Right lung (tissue), 10 donors: ENCODE measurements around the gene WIPI1. TPM values are rescaled to one million over a fixed set of nuclear protein-coding genes. Genes with fewer than 3 reads are reported as not detected.
"Not testable (repeated sequence)": the region's sequence is repeated elsewhere in the genome, so short reads cannot be mapped to it uniquely, and the experiment has no call there.

Experiments
- DNase-seq, 2 donors: peaks; one replicate each; pipeline ENCODE4 v3.0.0-alpha.2; 2013
- long read RNA-seq, 8 donors: transcript quantifications; one replicate each; lab custom pipeline, GENCODE V29; 2026
- polyA plus RNA-seq, 5 donors: library from polyadenylated mRNA; unstranded; fragments of 120-200 nt; gene quantifications; one replicate each; pipeline versions ENCODE4 v1.2.1 to v1.2.3, GENCODE V29; 2013; ENCODE audit warnings: inconsistent platforms in 1 of 5, low replicate concordance in 1 of 5; ENCODE audit not compliant: insufficient read length in 5 of 5, insufficient read depth in 1 of 5

WIPI1 gene, protein sequence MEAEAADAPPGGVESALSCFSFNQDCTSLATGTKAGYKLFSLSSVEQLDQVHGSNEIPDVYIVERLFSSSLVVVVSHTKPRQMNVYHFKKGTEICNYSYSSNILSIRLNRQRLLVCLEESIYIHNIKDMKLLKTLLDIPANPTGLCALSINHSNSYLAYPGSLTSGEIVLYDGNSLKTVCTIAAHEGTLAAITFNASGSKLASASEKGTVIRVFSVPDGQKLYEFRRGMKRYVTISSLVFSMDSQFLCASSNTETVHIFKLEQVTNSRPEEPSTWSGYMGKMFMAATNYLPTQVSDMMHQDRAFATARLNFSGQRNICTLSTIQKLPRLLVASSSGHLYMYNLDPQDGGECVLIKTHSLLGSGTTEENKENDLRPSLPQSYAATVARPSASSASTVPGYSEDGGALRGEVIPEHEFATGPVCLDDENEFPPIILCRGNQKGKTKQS
- polyA plus RNA-seq: 10 to 100 TPM; 18.8 to 22.5 (median 21.4) TPM
- long read RNA-seq, donor 1, partial matches to known transcripts: 0 of 5 reads
- long read RNA-seq, donor 1, other reads (novel, unspliced or antisense): 0 of 5 reads
- long read RNA-seq, donor 2, partial matches to known transcripts: 0 of 2 reads
- long read RNA-seq, donor 2, other reads (novel, unspliced or antisense): 0 of 2 reads
- long read RNA-seq, donor 3, partial matches to known transcripts: 0 of 1 reads
- long read RNA-seq, donor 3, other reads (novel, unspliced or antisense): 0 of 1 reads
- long read RNA-seq, donor 4, partial matches to known transcripts: 0 of 3 reads
- long read RNA-seq, donor 4, other reads (novel, unspliced or antisense): 0 of 3 reads
- long read RNA-seq, donor 5, transcript WIPI1-201 (13 exons, 1,832 nt): major isoform, 5 of 5 reads
- long read RNA-seq, donor 5, partial matches to known transcripts: 0 of 5 reads
- long read RNA-seq, donor 5, other reads (novel, unspliced or antisense): 0 of 5 reads
- long read RNA-seq, donor 6, partial matches to known transcripts: 0 of 3 reads
- long read RNA-seq, donor 6, other reads (novel, unspliced or antisense): 0 of 3 reads
- long read RNA-seq, donor 7, partial matches to known transcripts: 0 of 4 reads
- long read RNA-seq, donor 7, other reads (novel, unspliced or antisense): 0 of 4 reads
- long read RNA-seq, donor 8, partial matches to known transcripts: 6 of 50 reads
- long read RNA-seq, donor 8, other reads (novel, unspliced or antisense): 42 of 50 reads

DNA sequence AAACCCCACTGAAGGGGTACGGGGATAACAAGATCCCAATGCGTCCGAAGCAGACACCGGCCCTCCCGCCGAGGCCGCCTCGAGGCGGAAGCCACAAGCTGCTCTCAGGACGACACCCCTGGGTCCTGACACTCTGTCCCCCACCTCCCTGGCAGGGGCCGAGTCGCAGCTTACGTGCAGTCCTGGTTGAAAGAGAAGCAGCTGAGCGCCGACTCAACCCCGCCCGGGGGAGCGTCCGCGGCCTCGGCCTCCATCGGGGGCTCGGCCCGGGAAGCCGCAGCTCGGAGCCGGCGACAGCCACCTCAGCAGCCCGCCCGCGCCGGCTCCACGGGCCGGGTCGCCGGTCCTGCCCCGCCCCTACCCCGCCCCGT lies at the start of gene WIPI1:
Gene WIPI1 (minus strand): TSS at position 329 of the 371 bp plus-strand sequence. CDS start 75 bp downstream, at position 254.
- peak; percentile 51 to 57 for DNase-seq

DNA sequence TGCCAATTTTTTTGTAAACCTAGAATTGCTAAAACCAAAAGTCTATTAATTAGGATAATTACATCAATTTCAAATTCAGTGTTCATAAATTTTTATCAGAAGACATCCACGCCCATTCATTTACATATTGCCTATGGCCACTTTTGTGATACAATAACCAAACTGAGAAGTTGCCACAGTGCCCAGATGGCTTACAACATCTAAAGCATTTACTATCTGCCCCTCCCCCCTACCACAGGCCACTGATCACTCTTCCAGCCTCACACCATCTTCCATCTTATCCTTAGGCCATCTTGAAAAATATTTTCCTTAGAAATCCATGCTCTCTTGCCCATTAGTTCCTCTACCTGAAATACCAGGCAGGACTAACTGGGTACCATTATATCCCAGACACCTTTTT lies 48.7 kb upstream of the WIPI1 start:
- no peak for DNase-seq

DNA sequence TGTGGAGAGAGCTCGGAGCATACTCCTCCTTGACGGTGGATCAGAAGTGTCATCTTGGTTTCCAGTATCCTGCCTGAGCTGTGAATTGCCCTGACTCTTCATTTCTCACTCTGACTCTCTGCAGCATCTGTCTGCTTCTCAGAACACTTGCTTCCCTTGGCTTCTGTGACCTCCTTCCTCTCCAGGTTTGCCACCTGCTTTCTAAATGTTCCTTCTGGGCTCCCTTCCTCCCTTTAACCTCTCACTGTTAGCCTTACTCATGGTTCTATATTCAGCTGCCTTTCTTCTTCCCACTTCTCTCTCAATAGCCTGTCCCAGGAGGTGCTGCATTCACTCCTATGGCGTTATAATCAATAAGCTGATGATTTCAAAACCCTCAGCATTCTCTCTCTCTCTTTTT lies 43.8 kb upstream of the WIPI1 start:
- no peak for DNase-seq

DNA sequence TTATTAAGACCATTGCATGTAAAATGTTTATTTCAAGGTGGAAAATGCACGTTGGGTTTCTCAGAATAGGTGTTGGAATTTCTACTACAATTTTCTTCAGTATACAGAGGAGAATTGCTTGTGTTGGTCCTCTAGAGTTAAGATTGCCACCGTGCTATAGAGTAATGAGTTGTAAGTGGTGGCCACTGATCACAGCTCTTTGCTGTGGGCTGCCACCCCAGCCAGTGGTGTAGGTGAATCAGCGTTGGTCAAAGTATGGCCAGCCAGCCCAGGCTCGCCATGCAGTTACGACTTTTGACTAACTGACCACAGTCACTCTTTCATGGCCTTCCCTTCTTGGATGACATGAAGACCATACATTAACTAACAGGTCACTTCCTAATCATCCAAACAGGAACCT lies 42.3 kb upstream of the WIPI1 start:
- no peak for DNase-seq

DNA sequence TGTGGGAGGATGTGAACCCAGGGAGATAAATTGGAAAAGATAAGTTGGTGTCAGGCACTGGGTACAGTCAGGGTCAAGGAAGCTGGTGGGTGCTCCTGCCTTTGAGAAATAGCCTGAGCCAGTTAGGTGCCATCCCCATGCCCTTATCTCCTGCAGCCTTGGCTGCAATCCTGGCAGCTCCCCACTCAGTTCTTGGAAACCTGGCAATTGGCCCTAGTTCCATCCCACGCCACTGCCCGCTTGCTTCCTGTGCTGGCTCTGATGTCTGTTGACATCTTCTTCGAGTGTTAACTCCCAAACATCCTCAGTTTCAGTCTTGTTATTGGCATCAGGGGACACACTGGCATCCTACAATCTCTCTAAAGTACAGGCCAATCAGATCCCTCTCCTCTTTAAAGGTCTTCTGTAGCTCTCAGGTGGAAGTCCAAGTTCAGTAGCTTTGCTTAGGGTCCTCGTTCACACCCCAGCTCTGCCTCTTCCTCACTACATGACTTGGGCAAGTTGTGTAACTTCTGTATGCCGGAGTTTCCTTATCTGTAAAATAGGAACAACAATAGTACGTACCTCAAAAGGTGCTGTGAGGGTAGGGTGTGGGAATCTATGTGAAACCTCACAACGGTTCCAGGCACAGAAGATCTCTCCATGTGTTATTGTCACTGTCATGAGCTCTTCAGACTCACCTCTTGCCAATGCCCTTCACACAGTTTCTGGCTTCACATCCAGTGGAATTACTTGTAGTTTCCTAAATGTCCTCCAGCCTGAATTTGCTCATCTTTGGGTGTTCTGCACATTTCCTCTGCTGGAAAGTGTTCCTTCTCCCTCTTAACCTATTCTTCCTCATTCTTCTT lies 41.4 kb upstream of the WIPI1 start:
- DNase-seq: no peak

DNA sequence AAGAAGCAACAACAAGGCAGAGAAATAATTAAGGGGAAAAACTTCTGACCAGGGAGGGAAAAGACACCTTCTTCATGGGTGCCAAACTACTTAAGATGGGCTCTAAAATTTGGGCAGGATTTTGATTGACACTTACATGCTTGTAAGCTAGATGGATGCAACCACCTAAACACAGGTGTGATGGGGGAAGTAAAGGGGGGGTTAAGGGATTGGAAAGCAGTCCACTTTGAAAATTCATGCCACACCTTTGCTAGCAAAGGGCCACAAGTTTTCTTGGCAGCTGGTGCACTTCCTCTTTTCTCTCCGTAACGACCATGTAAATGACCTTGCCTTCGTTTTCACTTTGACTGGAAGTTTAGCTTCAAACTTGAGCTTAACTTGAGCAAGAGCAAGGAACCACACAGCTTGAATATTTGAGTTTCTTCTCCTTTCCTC lies 40.6 kb upstream of the WIPI1 start:
- no peak for DNase-seq

DNA sequence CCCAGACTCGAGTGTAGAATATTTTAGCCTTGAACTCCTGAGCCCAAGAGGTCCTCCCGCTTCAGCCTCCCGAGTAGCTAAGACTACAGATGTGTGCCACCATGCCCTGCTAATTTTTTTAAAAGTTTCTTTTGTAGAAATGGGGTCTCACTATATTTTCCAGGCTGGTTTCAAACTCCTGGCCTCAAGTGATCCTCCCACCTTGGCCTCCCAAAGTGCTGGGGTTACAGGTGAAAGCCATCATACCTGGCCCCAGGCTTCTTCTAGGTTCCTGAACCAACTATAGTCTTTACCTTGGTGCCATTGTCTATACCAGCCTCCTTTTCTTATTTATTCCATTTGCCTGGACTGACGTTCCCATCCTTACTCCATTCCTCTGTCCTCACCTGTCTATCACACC lies 37.8 kb upstream of the WIPI1 start:
- no peak for DNase-seq

DNA sequence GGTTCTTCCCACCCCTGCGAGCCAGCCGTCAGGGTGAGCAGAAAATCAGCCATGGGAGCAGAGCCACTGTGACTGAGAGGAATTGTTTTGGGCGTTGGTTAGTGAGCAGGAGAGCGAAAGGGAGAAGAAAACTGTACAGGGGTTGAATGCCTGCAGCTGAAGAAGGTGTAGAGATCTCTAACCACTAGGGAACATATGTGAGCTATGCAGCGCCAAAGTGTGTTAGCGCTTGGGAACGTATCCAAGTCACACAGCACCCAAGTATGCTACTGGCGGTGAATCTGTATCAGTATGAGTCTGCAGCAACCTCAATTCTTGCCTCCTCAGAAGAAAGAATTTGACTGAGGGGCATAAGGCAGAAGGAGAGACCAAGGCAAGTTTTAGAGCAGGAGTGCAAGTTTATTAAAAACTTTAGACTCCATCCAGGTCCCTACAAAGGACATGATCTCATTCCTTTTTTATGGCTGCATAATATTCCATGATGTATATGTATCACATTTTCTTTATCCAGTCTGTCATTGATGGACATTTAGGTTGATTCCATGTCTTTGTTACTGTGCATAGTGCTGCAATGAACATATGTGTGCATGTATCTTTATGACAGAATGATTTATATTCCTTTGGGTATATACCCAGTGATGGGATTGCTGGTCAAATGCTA lies 35.2 kb upstream of the WIPI1 start:
- not testable (repeated sequence) for DNase-seq

DNA sequence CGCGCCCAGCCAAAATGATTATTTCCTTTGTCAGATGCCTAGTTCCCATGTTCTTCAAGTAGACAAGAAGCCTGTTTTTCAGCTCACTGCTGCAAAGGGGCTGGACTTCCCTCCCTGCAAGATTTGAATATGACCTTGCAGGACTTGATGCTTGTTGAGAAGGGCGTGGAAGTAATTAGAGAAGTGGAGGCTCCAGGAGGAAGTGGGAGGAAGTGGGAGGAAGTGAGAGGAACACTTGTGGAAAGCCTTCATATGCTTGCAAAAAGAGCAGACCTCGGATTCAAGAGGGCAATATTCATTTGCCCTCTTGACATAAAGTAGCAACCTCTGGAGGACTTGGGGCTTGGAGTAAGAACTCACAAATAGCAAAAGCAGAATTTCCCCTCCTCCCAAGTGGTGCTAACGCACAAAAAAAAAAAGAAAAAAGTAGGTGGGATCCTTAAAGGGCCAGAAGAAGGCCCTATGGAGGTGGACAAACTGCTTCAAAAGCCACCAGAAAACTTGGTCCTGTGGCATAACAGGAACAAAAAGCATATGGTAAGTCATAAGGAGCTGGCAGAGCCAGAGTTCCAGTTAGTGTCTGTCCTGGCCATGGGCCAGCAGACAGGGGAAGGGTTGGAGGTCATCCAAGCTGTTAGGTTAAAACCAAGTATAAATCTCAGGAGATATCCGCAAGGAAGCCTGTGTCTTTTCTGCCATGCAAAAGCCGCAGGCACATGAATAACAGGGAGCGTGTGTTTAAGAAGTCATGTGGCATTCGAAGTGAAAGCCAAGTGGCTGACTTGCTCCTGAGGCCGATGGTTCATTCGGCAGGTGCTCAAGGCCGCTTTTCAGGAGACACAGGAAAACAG lies 34.3 kb upstream of the WIPI1 start:
- DNase-seq: peak in 1 of 2 donors; percentile 48

DNA sequence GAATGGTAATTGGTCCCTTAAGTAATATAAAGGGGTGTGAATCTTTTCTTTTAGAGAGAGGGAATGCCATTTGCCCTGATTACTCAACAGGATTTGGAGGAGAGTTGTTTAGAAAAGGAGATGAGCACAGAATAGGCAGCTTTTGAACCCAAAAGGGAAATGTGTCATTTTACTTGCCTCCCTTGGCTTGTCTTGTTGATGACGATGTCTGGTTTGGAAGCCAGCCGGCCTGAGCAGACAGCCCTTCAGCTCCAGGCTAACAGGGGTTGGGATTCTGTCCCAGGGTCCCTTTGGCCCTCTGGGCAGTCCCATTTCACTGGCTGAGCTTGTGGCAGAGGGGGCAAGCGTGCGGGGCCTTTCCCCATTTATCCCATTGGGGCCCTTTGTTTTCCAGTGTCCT lies 32.6 kb upstream of the WIPI1 start:
- no peak for DNase-seq

DNA sequence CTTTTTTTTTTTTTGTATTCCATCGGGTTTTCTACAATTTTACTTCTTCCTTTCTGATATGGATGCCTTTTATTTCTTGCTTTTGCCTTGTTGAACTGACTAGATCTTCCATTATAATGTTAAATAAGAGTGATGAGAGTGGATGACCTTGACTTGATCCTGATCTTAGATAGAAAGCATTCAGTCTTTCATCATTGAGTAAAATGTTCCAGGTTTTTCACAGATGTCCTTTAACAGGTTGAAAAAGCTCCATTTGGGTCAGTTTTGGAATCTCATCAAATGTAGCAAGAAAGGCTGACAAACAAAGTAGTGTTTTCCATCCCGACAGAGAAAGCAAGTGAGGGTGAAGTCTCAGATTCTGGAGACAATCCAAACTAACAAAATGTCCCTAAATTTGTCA lies 27.2 kb upstream of the WIPI1 start:
- no peak for DNase-seq

DNA sequence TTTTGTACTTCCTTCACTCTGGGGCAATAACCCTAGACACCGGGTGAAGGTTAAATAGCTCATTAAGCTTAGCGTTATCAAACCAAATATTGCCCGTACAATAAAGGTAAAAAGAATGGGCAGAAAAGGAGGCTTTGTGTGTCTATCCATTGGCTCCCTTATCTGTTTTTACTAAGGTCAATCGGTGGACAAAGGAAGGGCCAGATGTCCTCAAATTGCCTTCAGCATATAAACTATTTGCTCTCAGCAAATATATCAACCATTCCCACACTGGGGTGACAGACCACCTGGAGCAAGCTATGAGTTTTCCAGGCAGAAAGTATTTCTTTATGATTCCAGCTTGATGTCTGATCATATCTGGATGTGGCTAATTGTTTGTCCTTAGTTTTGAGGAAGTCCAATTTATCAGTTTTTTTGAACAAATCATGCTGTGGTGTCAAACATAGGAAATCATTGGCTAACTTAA lies 25.3 kb upstream of the WIPI1 start:
- no peak for DNase-seq

DNA sequence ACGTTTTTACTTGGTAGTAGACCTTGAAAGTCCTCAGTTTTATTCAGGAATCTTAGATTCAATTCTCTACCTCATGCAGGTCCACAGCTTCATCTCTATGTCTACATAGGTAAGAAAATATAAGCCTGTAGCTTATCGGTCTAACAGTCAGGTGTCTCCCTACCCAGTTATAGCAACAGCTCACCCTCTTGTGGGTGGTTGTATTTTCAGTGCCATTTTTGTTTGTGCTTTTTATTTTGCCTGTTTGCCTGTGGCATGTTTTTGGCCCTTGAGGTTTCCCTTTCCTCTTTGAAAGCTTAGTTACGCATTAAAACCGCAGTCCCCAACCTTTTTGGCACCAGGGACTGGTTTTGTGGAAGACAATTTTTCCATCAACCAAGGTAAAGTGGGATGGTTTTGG lies 23.6 kb upstream of the WIPI1 start:
- no peak for DNase-seq

DNA sequence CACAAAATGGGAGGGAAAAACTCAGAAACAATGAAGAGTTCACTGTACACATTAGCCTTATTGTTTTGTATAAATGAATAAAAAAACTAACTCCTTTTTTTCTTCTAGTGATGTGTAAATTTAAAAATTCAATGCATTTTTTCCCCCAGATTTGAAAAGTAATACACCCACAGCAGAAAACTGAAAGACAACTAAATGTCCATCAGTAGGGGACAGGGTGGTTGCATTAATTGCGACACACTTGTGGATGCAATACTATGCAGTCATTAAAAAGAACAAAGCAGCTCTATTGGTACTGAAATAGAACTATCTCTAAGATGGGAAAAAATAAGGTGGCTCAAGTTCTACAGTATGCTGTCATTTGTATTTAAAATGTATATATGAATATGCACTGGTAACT lies 13.7 kb upstream of the WIPI1 start:
- DNase-seq: no peak

DNA sequence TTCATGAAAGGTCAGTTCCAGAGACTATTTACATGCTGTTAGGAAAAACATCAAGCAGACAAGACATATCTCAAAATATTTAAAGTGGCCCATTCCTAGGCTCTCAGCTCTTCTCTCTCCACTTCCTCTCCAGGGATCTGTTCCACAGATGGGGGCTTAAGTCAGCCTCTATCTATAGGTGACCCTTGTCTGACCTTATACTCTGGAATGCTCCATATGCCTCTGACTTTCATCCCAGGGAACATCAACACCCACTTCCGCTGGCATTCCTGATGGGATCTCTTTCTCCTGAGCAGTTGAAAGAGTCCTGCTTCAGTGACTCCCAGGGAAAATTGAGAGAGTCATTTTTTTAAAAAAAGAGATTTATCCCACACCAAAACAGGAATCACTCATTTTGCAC lies 11.5 kb upstream of the WIPI1 start:
- DNase-seq: no peak

DNA sequence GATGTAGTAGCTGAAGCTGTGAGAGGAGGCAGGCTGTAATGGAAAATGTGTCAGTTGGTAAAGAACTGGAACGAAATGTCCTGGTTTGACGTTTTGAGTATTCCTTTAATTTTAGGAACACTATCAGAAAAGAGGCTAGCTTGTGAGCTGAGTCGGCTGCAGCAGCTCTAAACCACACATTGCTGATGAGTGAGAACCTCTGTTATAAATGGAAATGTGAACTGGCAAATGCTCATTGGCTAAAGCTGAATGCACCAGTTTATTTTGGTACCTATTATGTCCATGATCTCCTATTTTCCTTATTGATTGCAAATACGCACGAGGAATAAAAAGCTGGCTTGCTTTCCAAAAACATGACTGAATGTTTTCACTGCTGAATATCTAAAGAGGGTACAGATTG lies 11.0 kb upstream of the WIPI1 start:
- DNase-seq: no peak

DNA sequence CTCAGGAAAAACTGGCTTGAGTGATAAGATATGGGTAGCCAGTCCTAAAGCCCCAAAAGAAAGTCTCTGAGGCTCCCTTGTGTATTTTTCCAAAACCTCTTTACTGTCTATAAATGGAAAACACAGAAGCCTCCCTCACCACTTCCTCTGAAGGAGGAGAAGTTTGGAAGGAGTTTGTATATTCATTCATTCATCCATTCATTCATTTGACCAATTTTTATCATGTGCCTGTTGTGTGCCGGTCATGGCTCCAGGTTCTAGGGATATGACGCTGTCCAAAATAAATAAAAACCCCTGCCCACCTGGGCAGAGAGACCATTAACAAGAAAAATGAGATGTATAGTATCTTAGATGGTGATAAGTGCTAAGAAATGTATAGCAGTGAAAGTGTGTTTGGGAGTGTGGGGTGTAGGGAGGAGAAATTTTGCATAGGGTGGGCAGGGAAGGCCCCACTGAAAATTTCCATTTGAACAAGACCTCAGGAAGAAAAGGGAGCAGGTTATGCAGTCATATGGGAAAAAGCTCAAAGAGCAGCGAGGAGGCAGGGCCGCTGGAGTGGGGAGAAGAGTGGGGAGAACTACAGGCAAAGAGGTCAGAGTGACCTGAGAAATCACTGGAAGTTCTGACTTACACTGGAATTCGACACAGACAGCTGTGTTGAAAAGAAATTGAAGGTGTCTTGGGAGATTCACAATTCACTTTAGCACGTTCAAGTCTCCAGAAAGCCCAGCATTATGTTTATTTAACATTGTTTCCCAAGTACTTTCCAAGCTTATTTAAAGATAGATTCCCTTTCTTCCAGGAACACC lies 6.1 kb upstream of the WIPI1 start:
- no peak for DNase-seq

DNA sequence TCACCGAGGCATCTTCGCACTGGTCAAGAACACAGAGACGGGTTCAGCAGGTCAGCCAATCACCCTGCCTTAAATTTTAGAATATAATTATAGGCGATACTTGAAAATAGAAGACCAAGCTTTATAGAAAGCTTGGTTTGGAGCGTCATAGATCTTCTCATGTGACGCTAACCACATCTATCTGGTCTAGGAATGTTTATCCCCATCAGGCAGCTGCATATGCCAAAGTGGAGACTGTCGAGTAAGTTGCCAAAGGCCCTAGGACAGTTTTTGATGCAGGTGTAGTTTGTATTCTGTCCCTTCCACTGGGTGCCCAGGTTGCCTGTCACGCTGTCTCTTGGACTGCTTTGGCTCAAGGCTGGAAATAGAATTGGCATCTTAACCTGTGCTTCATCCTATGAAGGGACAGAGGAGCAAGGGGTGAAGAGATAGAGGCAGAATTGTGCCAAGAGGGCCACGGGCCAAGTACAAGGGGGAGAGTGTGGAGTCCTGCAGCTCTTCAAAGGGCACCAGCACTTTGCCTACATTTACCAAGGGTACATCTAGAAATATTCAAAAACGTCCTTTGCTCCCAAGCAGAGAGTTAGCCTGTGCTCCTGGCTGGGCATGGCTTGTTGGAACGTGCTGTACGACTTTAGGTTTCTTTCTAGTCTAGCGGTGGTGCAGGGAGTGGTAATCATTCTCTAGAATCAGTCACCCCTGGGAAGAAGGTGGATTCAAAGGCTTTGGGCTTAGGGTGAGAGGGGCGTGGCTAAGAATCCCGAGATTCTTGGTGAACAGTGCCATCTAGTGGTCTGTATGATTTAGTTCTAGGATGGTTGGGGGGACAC lies 5.3 kb upstream of the WIPI1 start:
- peak; percentile 69 to 80 for DNase-seq
